Upper lobe of right lung (tissue), 1 donor: Measurements from ENCODE around the gene SAPCD1. TPM values are rescaled to one million over a fixed set of nuclear protein-coding genes. Genes with fewer than 3 reads are reported as not detected.

Experiments
- ATAC-seq: fragments of 200-7000 bp; cut with Tn5 transposase; one replicate; pipeline ENCODE4 v1.9.1; 2020; ENCODE audit warnings: mild to moderate bottlenecking, moderate library complexity
- DNase-seq: peaks from one replicate; pipeline ENCODE4 v3.0.0-alpha.2; 2020
- H3K27ac ChIP-seq: fragments of 200-600 bp; one replicate; pipeline ENCODE4 v1.8.0; 2022
- H3K27me3 ChIP-seq: fragments of 200-600 bp; one replicate; pipeline ENCODE4 v1.8.0; 2022; ENCODE audit warnings: mild to moderate bottlenecking
- H3K36me3 ChIP-seq: fragments of 200-600 bp; one replicate; pipeline ENCODE4 v1.8.0; 2022
- H3K4me1 ChIP-seq: fragments of 200-600 bp; one replicate; pipeline ENCODE4 v1.8.0; 2022
- H3K4me3 ChIP-seq: fragments of 200-600 bp; one replicate; pipeline ENCODE4 v1.8.0; 2022; ENCODE audit warnings: mild to moderate bottlenecking
- H3K9me3 ChIP-seq: fragments of 200-600 bp; one replicate; pipeline ENCODE4 v1.8.0; 2022
- intact Hi-C: fragments of 100-400 bp; cut with DNase I; formaldehyde crosslinking; loops from one replicate; pipeline ENCODE4 v1.11.0; 2022
- total RNA-seq: library from RNA; stranded (reverse); fragmentation: NEBNext Ultra II Directional; extraction: Animal tissue kit (Norgen Biotek cat#: 25700); gene quantifications from one replicate; pipeline ENCODE4 v1.2.1, GENCODE V29; 2021
- TF ChIP-seq, protein P1 (sequence below): fragments of 200-600 bp; IDR thresholded peaks from one replicate; pipeline ENCODE4 v1.8.0; 2022; ENCODE audit warnings: antibody characterized with exemption
- donor health status: DM: no; HTN: yes; CAD: no; lungs with severe emphysema.

The SAPCD1 gene
- total RNA-seq, 1 donor from 2014 or later, result 2.6 TPM

DNA sequence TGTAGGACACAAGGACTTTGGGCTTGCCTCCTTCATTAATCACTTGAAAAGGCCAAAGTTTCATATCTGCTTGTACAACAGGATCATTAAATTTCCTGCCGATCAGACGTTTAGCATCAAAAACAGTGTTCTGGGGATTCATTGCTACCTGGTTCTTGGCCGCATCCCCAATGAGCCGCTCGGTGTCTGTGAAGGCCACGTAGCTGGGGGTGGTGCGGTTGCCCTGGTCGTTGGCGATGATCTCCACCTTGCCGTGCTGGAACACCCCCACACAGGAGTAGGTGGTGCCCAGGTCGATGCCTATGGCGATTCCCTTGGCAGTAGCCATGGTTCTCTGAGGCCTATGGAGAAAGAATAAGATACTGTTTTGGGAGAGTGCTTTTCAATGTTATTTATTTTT lies 49.2 kb downstream of the SAPCD1 start:
- H3K36me3 ChIP-seq, result no peaks in the 10 kb centered on the region
- no peaks in the 10 kb centered on the region for H3K27me3 ChIP-seq
- no peak for ATAC-seq

DNA sequence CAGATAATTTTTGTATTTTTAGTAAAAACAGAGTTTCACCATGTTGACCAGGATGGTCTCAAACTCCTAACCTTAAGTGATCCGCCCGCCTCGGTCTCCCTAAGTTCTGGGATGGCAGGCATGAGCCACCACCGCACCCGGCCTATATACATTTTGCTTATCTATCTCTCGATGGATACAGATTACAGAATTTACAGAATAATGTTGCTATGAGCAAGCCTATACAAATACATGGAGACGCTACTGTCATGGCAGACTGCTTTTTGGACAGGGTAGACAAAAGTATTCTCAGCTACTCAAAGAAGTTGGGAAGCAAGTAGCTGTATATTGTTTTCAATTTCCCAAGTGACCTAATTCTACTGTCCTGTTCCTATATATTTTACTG lies 51.0 kb downstream of the SAPCD1 start:
- DNase-seq, result peak; percentile 55
- H3K27ac ChIP-seq, result peak overlapping the region; percentile 96

More for the DNA sequence above, 49.2 kb downstream of the SAPCD1 start:
- DNase-seq, result no peak
- Histone ChIP-seq H3K9me3 (no peaks in the 10 kb centered on the region), H3K4me1 (peaks cover 16% of the 10 kb centered on the region), H3K27ac (no peak overlapping the region), H3K4me3 (no peak overlapping the region)
- TF ChIP-seq, protein P1, sequence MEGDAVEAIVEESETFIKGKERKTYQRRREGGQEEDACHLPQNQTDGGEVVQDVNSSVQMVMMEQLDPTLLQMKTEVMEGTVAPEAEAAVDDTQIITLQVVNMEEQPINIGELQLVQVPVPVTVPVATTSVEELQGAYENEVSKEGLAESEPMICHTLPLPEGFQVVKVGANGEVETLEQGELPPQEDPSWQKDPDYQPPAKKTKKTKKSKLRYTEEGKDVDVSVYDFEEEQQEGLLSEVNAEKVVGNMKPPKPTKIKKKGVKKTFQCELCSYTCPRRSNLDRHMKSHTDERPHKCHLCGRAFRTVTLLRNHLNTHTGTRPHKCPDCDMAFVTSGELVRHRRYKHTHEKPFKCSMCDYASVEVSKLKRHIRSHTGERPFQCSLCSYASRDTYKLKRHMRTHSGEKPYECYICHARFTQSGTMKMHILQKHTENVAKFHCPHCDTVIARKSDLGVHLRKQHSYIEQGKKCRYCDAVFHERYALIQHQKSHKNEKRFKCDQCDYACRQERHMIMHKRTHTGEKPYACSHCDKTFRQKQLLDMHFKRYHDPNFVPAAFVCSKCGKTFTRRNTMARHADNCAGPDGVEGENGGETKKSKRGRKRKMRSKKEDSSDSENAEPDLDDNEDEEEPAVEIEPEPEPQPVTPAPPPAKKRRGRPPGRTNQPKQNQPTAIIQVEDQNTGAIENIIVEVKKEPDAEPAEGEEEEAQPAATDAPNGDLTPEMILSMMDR, result no peak
- intact Hi-C loops, result no loop called here

More for the DNA sequence above, 51.0 kb downstream of the SAPCD1 start:
- intact Hi-C loops, result no loop called here
- no peaks in the 10 kb centered on the region for H3K27me3 ChIP-seq
- H3K9me3 ChIP-seq, result no peaks in the 10 kb centered on the region
- peaks cover 18% of the 10 kb centered on the region for H3K4me1 ChIP-seq
- peak overlapping the region; percentile 67 for H3K4me3 ChIP-seq
- TF ChIP-seq, protein P1, result no peak
- H3K36me3 ChIP-seq, result no peaks in the 10 kb centered on the region
- no peak for ATAC-seq

Other genes starting within 250 kb of the SAPCD1 start
- gene MCCD1, start 233.7 kb upstream of the SAPCD1 start, total RNA-seq, result not detected
- 241 TPM for gene DDX39B, start 220.7 kb upstream of the SAPCD1 start, total RNA-seq
- gene ATP6V1G2, start 216.0 kb upstream of the SAPCD1 start, total RNA-seq, result 0.75 TPM
- gene NFKBIL1, start 215.0 kb upstream of the SAPCD1 start, total RNA-seq, result 22.6 TPM
- gene LTA, start 190.4 kb upstream of the SAPCD1 start, total RNA-seq, result 0.46 TPM
- gene TNF, start 187.1 kb upstream of the SAPCD1 start, total RNA-seq, result 2.4 TPM
- 6.2 TPM for gene LTB, start 180.2 kb upstream of the SAPCD1 start, total RNA-seq
- 68.1 TPM for gene LST1, start 176.4 kb upstream of the SAPCD1 start, total RNA-seq
- gene NCR3, start 169.7 kb upstream of the SAPCD1 start, total RNA-seq, result 1.8 TPM
- gene AIF1, start 147.4 kb upstream of the SAPCD1 start, total RNA-seq, result 55.3 TPM
- gene PRRC2A, start 141.9 kb upstream of the SAPCD1 start, total RNA-seq, result 138 TPM
- 238 TPM for gene BAG6, start 110.0 kb upstream of the SAPCD1 start, total RNA-seq
- 2.6 TPM for gene APOM, start 106.8 kb upstream of the SAPCD1 start, total RNA-seq
- gene C6orf47, start 101.9 kb upstream of the SAPCD1 start, total RNA-seq, result 25.6 TPM
- 13.9 TPM for gene GPANK1, start 97.7 kb upstream of the SAPCD1 start, total RNA-seq
- gene CSNK2B, start 96.6 kb upstream of the SAPCD1 start, total RNA-seq, result 114 TPM
- 12.6 TPM for gene LY6G5B, start 92.7 kb upstream of the SAPCD1 start, total RNA-seq
- gene LY6G5C, start 81.6 kb upstream of the SAPCD1 start, total RNA-seq, result 3.4 TPM
- gene ABHD16A, start 59.3 kb upstream of the SAPCD1 start, total RNA-seq, result 55.8 TPM
- not detected for gene LY6G6F, start 55.8 kb upstream of the SAPCD1 start, total RNA-seq
- gene LY6G6D, start 47.3 kb upstream of the SAPCD1 start, total RNA-seq, result not detected
- gene LY6G6C, start 40.9 kb upstream of the SAPCD1 start, total RNA-seq, result not detected
- gene MPIG6B, start 39.3 kb upstream of the SAPCD1 start, total RNA-seq, result 1.1 TPM
- gene DDAH2, start 33.4 kb upstream of the SAPCD1 start, total RNA-seq, result 71.2 TPM
- gene CLIC1, start 26.1 kb upstream of the SAPCD1 start, total RNA-seq, result 286 TPM
- gene MSH5, start 22.7 kb upstream of the SAPCD1 start, total RNA-seq, result 11.2 TPM
- gene VWA7, start 14.7 kb downstream of the SAPCD1 start, total RNA-seq, result 3.4 TPM
- 53.0 TPM for gene VARS1, start 33.1 kb downstream of the SAPCD1 start, total RNA-seq
- gene LSM2, start 44.3 kb downstream of the SAPCD1 start, total RNA-seq, result 30.8 TPM
- gene HSPA1L, start 52.6 kb downstream of the SAPCD1 start, total RNA-seq, result 2.0 TPM
- 150 TPM for gene HSPA1A, start 52.9 kb downstream of the SAPCD1 start, total RNA-seq
- gene HSPA1B, start 65.1 kb downstream of the SAPCD1 start, total RNA-seq, result 112 TPM
- gene NEU1, start 100.2 kb downstream of the SAPCD1 start, total RNA-seq, result 81.0 TPM
- 23.1 TPM for gene SLC44A4, start 116.3 kb downstream of the SAPCD1 start, total RNA-seq
- gene EHMT2, start 135.0 kb downstream of the SAPCD1 start, total RNA-seq, result 36.0 TPM
- gene ZBTB12, start 139.4 kb downstream of the SAPCD1 start, total RNA-seq, result 3.5 TPM
- 282 TPM for gene C2, start 165.1 kb downstream of the SAPCD1 start, total RNA-seq
- 74.9 TPM for gene CFB, start 183.4 kb downstream of the SAPCD1 start, total RNA-seq
- 43.9 TPM for gene NELFE, start 196.3 kb downstream of the SAPCD1 start, total RNA-seq
- gene SKIC2, start 196.5 kb downstream of the SAPCD1 start, total RNA-seq, result 58.8 TPM
- 20.5 TPM for gene DXO, start 209.5 kb downstream of the SAPCD1 start, total RNA-seq
- 200 TPM for gene C4A, start 219.4 kb downstream of the SAPCD1 start, total RNA-seq